Measurements from ENCODE around the gene BMS1.
"Not testable (repeated sequence)": the region's sequence is repeated elsewhere in the genome, so short reads cannot be mapped to it uniquely, and the experiment has no call there.

Gene BMS1

DNA sequence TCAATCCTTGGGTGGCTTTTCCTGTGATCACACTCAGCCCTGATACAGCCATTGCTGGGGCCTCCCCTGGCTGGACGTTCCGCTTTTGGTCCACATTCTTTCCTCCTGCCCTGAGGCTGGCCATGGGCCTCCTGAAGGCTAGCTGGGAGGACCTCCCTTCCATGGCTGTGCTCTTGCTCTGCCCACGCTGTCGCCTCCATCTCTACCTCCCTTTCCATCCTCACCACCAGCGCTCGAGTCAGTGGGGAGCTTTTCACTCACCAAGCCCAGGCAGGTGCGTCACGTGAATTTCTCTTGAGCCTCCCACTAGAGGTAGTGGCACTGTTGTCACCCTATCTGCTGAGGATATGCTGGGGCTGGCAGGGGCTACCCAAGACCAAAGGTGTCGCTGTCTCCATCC lies 85.9 kb downstream of the BMS1 start:
- DNase-seq, result no peak

DNA sequence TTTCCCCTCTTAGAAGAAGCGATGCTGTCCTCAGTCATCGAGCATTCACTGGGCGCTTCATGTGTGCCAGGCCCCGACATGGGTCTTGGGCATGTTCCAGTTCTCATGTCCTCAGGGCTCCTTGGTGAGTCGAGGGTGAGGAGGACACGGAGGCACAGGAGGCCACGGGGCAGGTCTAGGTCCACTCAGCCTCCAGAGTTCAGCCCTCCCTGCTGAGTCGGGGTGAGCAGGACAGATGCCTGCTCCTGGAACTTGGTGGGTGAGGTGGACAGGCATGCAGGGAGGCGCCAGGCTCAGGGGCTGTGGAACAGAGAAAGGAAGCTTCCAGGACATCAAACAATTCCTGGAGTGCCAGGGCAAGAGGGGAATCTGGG lies 87.4 kb downstream of the BMS1 start:
- no peak for DNase-seq

DNA sequence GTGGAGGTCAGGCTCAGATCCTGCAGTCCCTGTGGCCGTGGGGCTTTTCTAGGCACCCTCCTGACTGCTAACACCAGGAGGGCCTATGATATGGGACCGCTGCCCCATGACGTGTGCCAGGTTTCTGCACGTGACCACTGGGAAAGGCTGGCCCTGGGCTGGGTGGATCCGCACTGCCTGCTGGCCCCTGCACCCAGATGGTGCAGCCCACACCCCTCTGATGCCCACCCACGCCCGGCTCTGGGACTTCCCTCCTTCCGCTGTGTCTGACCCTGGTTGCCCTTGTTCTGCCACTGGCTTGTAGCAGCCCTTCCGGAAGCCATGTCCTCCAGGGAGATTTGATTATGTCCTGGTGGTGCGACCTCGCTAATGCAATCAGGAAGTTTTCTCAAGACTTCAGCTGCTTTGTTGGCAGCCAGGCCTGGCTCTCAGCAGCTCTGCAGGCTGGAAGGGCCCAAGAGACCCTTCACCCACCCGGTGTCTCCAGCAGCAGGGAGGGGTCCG lies 88.6 kb downstream of the BMS1 start:
- DNase-seq, result not testable (repeated sequence)

DNA sequence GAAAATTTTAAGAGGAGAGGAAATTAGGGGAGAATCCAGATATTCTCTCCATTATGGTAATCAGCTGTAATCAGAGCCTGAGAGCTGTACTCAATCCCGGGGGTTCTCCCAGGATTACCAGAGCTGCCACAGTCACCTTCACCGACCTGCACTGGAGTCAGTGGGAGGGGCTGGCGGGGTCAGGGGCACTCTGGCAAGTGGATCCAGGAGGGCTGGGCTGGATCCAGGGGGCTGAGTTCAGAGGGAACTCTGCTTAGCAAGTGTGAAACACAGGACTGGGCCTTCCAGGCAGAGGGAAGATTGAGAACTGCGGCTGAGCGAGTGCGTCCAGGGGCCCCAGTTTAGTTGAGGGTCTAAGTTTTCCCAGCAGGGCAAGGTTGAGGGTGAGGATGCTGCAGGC lies 89.2 kb downstream of the BMS1 start:
- DNase-seq, result no peak

DNA sequence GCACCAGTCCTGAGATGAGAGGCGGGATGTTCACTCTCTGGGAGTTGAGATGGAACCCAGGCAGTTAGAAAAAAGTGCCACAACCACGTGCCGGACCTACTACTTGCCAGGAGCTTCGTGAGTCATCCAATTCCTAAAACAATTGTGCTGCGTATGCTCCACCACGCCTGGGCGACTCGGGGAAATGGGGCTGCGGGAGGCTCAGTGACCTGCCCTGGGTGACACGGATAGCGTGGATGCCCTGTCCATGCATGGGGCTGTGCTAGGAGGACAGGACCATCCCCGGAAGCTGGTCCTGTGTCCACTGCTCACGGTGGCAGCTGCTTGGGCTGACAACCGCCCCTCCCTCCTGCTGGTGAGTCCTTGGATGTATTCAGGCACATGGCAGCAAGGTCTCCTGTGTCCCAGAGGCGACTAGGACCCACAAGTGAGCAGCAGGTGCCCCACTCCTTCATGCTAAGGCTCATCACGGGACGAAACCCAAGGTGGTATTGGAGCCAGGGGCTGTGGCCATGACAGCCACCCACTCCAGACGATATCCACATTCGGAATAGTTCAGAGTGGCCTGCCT lies 90.4 kb downstream of the BMS1 start:
- DNase-seq, result no peak

DNA sequence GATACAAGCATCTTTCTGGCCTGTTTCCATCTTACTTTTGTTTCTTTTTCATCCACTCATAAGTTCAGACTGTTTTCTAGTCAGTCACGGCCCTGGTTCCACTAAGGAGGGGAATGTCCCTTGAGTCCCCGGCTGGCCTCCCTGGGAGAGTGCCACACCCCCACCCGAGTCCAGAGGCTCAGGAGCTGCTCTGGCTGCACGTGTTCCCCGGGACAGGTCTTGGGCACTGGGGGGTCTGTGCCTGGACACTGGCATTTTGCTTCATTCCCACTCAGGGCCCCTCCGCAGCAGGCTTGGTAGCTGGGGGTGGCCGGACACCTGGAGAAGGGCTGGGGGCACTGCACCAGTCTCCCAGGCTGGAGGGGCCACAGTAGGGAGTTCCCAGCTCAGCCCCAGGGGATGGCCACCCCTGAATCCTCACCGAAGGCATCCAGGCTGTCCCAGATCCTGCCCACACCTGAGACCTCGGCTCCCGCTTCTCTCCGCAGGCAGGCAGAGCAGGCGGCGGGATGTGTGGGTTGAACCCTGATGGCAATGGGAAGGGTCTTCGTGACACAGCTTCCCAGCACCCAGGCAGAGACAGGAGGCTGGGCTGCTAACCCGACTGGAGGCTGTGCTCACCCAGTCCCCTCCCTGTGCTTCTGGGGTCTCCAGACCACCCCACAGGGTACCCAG lies 92.3 kb downstream of the BMS1 start:
- DNase-seq, result no peak

DNA sequence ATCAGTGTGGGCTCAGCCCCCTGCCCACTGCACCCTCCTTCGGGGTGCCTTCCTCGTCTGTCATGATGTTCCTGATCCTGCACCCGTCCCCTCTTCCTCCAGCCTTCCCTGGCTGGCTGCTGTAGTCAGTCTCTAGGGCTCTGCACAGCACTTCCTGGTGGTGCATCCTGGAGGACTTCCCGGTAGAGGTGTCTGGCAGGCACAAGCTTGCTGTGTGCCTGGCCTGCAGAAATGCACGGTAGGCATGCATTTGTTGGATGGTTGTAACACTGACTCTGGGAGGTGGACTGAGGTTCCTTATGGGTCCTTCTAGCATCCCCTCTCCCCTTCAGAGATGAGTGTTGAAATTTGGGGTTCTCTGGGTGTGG lies 92.8 kb downstream of the BMS1 start:
- no peak for DNase-seq

DNA sequence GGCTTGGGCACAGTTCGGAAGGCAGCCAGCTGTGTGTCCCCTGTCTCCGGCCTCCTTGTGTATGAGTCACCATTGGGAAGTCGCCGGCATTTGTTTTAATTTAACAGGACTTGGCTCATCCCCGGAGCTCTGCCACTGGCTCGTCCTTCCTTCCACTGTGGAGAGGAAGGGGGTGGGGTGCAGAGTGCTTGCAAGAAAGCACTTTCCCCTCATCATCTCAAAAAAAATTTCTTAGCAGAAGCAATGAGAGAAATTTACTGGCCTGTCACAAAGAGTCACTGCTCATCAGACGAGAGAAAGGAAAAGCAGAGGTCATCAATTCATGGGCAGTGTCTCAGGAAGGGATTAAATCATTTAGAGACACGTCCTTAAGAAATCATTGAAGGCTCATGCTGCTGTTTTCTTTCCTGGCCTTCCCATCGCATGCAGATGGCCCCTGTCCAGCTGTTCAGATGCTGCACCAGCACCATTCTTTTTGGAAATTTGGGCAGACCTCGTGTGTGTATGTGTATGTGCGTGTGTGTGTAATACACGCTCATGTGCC lies 93.3 kb downstream of the BMS1 start:
- no peak for DNase-seq

DNA sequence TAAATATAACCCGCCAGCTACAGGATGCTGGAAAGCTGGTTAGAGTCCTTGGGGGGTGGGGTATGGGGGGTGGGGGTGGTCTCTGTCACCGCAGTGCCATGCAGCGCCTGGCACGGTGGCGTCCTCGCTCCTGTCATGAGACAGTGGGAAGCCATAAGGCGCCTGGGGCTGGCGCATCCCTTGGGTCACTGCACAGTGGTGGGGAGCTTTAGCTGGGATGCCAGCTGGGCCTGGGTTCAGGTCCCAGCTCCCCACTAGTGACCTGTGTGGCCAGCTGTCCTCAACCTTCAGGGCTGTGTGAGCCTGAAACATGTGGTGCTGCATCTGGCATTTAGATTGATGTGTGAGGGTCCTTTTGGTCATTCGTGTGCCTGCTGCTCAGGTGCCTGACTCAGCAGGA lies 93.9 kb downstream of the BMS1 start:
- no peak for DNase-seq

DNA sequence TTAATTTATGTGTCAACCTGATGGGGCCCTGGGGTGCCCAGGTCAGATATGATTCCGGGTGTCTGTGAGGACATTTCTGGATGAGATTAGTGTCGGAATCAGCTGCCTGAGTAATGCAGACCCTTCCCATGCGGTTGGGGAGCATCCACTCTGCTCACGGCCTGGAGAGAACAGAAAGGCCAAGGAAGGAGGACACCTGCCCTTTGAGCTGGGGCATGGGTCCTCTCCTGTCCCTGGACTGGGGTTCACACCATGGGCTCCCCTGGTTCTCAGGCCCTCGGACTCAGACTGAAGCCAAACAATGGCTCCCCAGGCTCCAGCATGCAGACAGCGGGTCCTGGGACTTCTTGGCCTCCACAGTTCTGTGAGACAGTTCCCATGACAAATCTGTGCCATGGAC lies 94.3 kb downstream of the BMS1 start:
- DNase-seq, result no peak

DNA sequence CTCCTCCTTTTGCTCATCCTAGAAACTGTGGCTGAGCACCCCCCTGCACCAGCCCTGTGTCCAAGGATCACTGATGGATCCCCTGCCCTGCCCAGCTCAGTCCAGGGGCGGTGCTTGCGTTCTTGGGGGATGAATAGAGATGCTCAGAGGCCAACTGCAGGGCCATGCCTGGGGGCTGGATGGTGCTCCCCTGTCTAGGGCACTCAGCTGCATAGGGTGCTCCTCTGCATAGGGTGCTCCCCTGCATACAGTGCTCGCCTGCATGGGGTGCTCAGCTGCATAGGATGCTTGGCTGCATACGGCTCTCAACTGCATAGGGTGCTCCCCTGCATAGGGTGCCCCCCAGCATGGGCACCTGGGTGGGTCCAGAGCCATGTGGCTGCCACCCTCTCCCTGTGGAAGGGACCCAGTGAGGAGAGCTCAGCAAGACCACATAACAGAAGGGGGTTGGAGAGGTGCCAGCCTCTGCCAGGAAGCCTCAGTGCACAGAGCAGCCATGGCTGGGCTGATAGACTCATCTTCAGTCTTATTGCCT lies 95.0 kb downstream of the BMS1 start:
- DNase-seq, result no peak

DNA sequence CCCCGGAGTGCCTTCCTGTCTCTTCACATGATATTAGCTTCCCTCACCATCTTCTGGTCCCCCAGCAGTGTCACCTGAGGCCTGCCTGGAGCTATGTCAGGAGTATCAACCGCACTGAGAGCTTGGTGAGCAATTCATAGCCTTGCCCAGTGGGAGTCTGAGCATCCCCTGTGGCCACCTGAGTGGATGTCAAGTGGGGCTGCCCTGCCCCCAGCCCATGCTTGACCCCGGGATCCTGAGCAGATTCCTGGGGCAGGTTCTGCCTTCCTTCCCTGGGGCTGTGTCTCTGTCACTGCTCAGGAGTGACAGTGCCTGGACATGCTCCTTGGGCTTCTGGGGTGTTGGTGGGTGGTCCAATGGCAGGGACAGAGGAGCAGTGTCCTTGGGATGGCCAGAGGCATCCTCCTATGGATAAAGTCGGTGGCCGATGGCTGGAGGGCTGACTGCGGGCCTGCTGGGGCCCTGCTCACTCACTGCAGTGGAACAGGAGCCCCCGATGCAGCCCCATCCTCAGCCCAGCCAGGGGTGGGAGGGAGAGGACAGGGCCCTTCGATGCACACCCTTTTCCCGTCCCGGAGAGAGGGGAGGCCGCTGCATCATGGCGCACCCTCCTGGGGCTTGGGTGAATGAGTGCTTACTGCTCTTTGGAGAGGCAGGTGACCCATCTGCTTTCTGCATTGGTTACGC lies 95.7 kb downstream of the BMS1 start:
- DNase-seq, result no peak

DNA sequence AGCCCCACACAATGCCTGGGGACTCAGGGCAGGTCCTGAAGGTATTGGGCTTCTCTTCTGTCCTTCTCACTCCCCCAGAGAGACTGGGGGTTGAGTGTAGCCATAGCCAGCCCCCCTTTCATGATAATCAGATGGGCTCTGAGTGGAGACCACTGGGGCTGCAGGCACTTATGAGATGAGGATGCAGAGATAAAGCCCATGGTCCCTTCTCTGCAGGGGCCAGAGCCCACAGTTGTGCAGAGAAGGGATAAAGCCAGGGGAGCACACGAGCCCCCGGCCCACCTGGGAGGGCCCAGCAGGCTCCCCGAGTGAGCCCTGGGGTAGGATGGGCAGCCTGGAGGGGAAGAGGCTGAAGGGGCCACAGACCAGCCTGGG lies 96.2 kb downstream of the BMS1 start:
- DNase-seq, result no peak

DNA sequence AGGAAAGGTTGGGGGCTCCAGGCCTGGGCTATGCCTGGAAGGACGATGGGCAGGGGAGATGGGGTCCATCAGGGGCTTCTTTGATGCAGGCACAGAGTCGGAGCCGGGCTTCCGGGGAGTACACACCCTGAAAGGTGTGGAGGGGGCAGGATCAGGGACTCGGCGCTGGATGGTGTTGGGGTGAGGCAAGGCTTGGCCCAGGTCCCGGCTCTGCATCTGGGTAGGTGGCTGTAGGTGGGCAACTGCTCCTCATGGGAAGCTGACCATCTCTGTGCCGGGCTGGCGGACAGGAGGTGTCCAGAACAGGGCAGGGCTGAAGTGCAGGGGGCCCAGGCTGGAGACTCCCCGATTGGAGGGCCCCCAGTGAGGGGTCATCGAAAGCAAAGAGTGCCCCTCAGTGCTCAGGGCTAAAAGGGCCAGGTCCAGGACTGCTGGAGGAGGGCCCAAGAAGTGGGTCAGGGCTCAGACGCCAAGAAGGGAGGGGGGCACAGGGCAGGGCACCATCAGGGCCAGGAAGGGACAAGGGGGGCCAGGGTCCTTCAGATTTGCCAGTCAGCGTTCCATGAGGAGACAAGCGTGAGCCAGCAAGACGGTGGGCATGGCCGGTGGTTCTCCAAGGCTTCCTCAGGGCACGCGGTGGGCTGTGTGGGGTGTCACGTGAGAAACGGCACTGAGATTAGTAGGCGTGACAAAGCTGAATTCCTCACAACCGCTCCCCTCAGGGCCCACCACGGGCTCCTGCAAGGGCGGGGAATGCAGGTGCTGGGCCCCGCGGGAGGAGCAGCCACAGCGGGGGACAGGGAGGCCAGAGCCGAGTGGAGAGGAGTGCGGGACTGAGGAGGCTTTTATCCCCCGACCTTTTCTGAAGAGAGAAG lies 97.0 kb downstream of the BMS1 start:
- DNase-seq, result no peak

DNA sequence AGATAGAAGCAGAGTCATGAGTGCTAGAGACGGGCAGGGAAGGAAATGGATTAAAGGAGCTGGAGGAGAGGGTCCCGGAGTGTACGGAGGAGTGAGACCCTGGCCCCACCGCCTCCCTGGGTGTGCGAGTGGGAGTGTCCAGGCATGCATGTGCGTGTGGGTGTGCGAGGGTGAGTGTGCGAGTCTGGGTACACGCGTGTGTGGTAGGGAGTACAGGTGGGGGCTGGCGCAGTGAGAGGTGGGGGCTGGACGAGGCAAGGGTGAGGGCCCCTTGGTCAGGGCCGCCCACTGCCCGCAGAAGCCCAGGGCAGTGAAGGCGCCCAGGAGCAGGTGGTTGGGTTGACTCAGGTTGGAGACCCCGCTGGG lies 97.6 kb downstream of the BMS1 start:
- DNase-seq, result no peak

DNA sequence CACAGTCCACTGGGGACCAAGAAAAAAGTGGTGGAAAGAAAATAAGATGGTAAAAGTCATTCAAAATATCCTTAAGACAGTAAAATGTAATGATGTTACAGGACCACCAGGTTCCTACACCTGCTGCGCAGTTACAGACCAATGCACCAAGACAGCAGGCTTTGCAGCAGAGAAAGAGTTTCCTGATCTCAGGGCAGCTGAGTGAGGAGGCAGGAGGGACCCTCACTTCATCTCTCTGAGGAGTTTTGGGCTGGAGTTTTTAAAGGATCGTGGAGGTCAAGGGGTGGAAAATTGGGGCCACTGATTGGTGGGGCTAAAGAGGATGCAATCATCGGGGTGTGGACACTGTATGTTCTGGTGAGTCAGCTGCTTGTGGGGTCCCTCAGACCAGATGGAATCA lies 100.0 kb downstream of the BMS1 start:
- DNase-seq, result no peak
